ENCODE results near the gene ITFG2.

The ITFG2 gene

DNA sequence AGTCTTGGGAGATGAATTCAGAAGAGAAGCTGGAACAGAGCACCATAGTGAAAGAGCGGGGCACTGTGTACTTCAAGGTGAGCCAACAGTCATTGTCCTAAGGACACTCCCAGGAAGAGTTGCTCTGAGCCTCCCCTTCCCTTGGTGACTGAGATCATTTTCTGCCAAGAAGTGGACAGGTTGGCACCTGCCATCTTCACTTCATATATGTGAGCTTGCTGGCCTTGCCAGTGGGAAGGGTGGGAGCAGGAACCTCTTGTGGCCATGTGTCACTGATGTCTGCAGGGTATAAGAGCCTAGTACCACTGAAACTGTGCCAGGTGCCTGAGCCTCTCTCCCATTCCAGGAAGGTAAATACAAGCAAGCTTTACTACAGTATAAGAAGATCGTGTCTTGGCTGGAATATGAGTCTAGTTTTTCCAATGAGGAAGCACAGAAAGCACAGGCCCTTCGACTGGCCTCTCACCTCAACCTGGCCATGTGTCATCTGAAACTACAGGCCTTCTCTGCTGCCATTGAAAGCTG lies 12.4 kb upstream of the ITFG2 start:
- H3K27me3 ChIP-seq (ENCODE audit: control insufficient read depth, low read length): no peaks in the 10 kb centered on the region
- H3K4me3 ChIP-seq (ENCODE audit: low read length): no peak overlapping the region
- H3K4me1 ChIP-seq (ENCODE audit: control insufficient read depth, low read length): peaks cover 15% of the 10 kb centered on the region
- no peaks in the 10 kb centered on the region for H3K9me2 ChIP-seq (replicated peaks; ENCODE audit: control insufficient read depth, low read length)
- H3K79me2 ChIP-seq (ENCODE audit: control insufficient read depth, low read length): peaks cover 47% of the 10 kb centered on the region
- no peak for TF ChIP-seq CTCF (IDR thresholded peaks at IDR 0.05; ENCODE audit: low read depth, low read length, poor library complexity, severe bottlenecking)
- TF ChIP-seq EZH2phosphoT487 (IDR thresholded peaks at IDR 0.05; ENCODE audit: borderline replicate concordance, low read length): no peak
- no peak overlapping the region for H3K27ac ChIP-seq (ENCODE audit: low read depth, low read length)
- H3K4me2 ChIP-seq (ENCODE audit: low read length): no peak overlapping the region
- peaks cover 16% of the 10 kb centered on the region for H3F3A ChIP-seq (ENCODE audit: control insufficient read depth, insufficient read depth)
- H4K20me1 ChIP-seq (ENCODE audit: control insufficient read depth, insufficient read depth, low read depth, low read length): peaks cover 31% of the 10 kb centered on the region
- H3K36me3 ChIP-seq (ENCODE audit: control insufficient read depth, low read length): peaks cover 94% of the 10 kb centered on the region
- H3K9me3 ChIP-seq (ENCODE audit: control insufficient read depth, insufficient read depth, low read length): no peaks in the 10 kb centered on the region

DNA sequence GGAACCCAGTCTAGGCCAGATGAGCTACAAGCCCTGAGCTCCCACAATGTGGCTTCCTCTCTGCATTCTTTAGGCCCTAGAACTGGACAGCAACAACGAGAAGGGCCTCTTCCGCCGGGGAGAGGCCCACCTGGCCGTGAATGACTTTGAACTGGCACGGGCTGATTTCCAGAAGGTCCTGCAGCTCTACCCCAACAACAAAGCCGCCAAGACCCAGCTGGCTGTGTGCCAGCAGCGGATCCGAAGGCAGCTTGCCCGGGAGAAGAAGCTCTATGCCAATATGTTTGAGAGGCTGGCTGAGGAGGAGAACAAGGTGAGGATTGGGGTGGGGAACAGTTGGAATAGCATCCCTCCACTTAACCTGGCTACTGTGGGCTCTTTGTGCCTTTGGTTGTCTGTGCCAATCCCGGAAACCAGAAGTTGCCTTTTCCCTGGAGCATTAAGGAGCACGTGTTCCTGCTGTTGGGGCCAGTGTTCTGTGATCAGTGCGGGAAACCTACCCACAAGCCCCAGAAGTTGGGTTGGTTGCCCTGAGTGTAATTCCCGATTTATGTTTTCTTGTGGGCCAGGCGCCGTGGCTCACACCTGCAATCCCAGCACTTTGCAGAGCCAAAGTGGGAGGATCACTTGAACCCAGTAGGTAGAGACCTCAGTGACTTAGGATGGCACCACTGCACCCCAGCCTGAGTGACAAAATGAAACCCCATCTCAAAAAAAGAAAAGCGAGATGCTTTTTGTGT lies 11.3 kb upstream of the ITFG2 start:
- peaks cover 100% of the 10 kb centered on the region for H3K36me3 ChIP-seq (ENCODE audit: control insufficient read depth, low read length)
- peaks cover 36% of the 10 kb centered on the region for H3K79me2 ChIP-seq (ENCODE audit: control insufficient read depth, low read length)
- peaks cover 19% of the 10 kb centered on the region for H3F3A ChIP-seq (ENCODE audit: control insufficient read depth, insufficient read depth)

DNA sequence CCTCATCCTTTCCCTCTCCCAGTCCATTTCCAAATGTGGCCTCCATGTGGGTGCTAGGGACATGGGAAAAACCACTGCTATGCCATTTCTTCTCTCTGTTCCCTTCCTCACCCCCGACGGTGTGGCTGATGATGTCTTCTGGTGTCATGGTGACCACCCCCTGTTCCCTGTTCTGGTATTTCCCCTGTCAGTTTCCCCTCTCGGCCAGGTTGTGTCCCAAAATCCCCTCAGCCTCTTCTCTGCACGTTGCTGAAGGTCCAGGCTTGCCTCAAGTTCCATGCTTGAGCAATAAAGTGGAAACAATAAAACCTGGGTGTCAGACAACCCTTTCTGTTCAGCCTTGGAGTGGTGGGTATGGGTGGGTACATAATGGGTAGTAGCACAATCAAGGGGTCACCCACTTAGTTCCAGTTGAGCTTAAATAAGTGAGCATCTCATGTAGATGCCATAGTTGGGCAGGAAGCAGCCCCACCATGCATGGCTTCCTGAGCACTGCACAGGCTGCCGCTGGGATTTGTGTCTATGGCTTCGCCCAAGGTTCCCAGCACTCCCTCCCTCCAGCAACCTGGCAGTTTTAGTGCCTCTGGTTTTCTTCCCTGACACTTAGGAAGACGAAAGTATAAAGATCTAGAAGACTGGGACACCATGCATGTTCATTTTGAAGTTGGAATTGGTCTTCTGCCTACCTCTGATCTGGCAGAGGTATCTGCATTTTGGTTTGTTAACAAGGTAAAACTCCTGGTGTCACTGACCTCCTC lies 8.7 kb upstream of the ITFG2 start:
- no peaks in the 10 kb centered on the region for H3K27me3 ChIP-seq (ENCODE audit: control insufficient read depth, low read length)
- peaks cover 10% of the 10 kb centered on the region for H3K79me2 ChIP-seq (ENCODE audit: control insufficient read depth, low read length)
- H3F3A ChIP-seq (ENCODE audit: control insufficient read depth, insufficient read depth): peaks cover 26% of the 10 kb centered on the region
- H3K4me2 ChIP-seq (ENCODE audit: low read length): no peak overlapping the region
- H3K9me2 ChIP-seq (replicated peaks; ENCODE audit: control insufficient read depth, low read length): no peaks in the 10 kb centered on the region
- 0 out of 2 replicates have a peak, but pooled peaks cover 3% of the 10 kb centered on the region for H4K20me1 ChIP-seq (ENCODE audit: control insufficient read depth, insufficient read depth, low read depth, low read length)
- H3K36me3 ChIP-seq (ENCODE audit: control insufficient read depth, low read length): peaks cover 84% of the 10 kb centered on the region
- no peaks in the 10 kb centered on the region for H3K4me1 ChIP-seq (ENCODE audit: control insufficient read depth, low read length)
- H3K4me3 ChIP-seq (ENCODE audit: low read length): no peak overlapping the region
- H3K27ac ChIP-seq (ENCODE audit: low read depth, low read length): no peak overlapping the region
- H3K9me3 ChIP-seq (ENCODE audit: control insufficient read depth, insufficient read depth, low read length): no peaks in the 10 kb centered on the region
- TF ChIP-seq EZH2phosphoT487 (IDR thresholded peaks at IDR 0.05; ENCODE audit: borderline replicate concordance, low read length) (no peak), CTCF (IDR thresholded peaks at IDR 0.05; ENCODE audit: low read depth, low read length, poor library complexity, severe bottlenecking) (no peak)

More for the DNA sequence above, 11.3 kb upstream of the ITFG2 start:
- Histone ChIP-seq H4K20me1 (ENCODE audit: control insufficient read depth, insufficient read depth, low read depth, low read length) (peaks cover 27% of the 10 kb centered on the region), H3K27me3 (ENCODE audit: control insufficient read depth, low read length) (no peaks in the 10 kb centered on the region), H3K4me3 (ENCODE audit: low read length) (no peak overlapping the region), H3K4me1 (ENCODE audit: control insufficient read depth, low read length) (peaks cover 12% of the 10 kb centered on the region), H3K9me2 (replicated peaks; ENCODE audit: control insufficient read depth, low read length) (no peaks in the 10 kb centered on the region), H3K27ac (ENCODE audit: low read depth, low read length) (no peak overlapping the region), H3K4me2 (ENCODE audit: low read length) (no peak overlapping the region), H3K9me3 (ENCODE audit: control insufficient read depth, insufficient read depth, low read length) (no peaks in the 10 kb centered on the region)
- TF ChIP-seq CTCF (IDR thresholded peaks at IDR 0.05; ENCODE audit: low read depth, low read length, poor library complexity, severe bottlenecking) (no peak), EZH2phosphoT487 (IDR thresholded peaks at IDR 0.05; ENCODE audit: borderline replicate concordance, low read length) (no peak)

Data from DOHH2 (cell line).